ENCODE measurements around the gene MYOT.

MYOT gene

GRCh38 chr5:137914758-137915157 is 47.1 kb downstream of the MYOT start:
- no peaks in the 10 kb centered on the region for H3K36me3 ChIP-seq (ENCODE audit: control insufficient read depth in 1 of 2, insufficient read depth in 2 of 2, low read length in 2 of 2)
- H3K27me3 ChIP-seq (ENCODE audit: low read depth, low read length), result peaks cover 4% of the 10 kb centered on the region
- H3K27ac ChIP-seq (ENCODE audit: low read length), result no peak overlapping the region
- no peaks in the 10 kb centered on the region for H3K4me1 ChIP-seq (ENCODE audit: control insufficient read depth in 1 of 2, insufficient read depth in 2 of 2, low read length in 2 of 2)
- no peak overlapping the region for H3K4me3 ChIP-seq (ENCODE audit: low read depth in 1 of 2, low read length in 2 of 2)
- H3K9me3 ChIP-seq (ENCODE audit: control insufficient read depth in 1 of 2, low read length in 2 of 2), result peaks cover 0 to 4% of the 10 kb centered on the region in 2 donors

GRCh38 chr5:137916923-137917322 is 49.3 kb downstream of the MYOT start:
- H3K4me3 ChIP-seq (ENCODE audit: low read depth in 1 of 2, low read length in 2 of 2), result no peak overlapping the region
- no peak overlapping the region for H3K27ac ChIP-seq (ENCODE audit: low read length)
- peaks cover 1% of the 10 kb centered on the region for H3K27me3 ChIP-seq (ENCODE audit: low read depth, low read length)
- H3K36me3 ChIP-seq (ENCODE audit: control insufficient read depth in 1 of 2, insufficient read depth in 2 of 2, low read length in 2 of 2), result no peaks in the 10 kb centered on the region
- H3K4me1 ChIP-seq (ENCODE audit: control insufficient read depth in 1 of 2, insufficient read depth in 2 of 2, low read length in 2 of 2), result no peaks in the 10 kb centered on the region
- peaks cover 0 to 4% of the 10 kb centered on the region in 2 donors for H3K9me3 ChIP-seq (ENCODE audit: control insufficient read depth in 1 of 2, low read length in 2 of 2)

- no peaks in the 10 kb centered on the region for H3K9me3 ChIP-seq (ENCODE audit: control insufficient read depth in 1 of 2, low read length in 2 of 2)
- H3K36me3 ChIP-seq (ENCODE audit: control insufficient read depth in 1 of 2, insufficient read depth in 2 of 2, low read length in 2 of 2), result no peaks in the 10 kb centered on the region
- no peaks in the 10 kb centered on the region for H3K27me3 ChIP-seq (ENCODE audit: low read depth, low read length)
- peaks cover 0 to 4% of the 10 kb centered on the region in 2 donors for H3K4me1 ChIP-seq (ENCODE audit: control insufficient read depth in 1 of 2, insufficient read depth in 2 of 2, low read length in 2 of 2)
- H3K4me3 ChIP-seq (ENCODE audit: low read depth in 1 of 2, low read length in 2 of 2), result no peak overlapping the region
- no peak overlapping the region for H3K27ac ChIP-seq (ENCODE audit: low read length)
Observed at GRCh38 chr5:137921931-137922330, 54.3 kb downstream of the MYOT start.

- Histone ChIP-seq H3K27me3 (ENCODE audit: low read depth, low read length) (no peaks in the 10 kb centered on the region), H3K9me3 (ENCODE audit: control insufficient read depth in 1 of 2, low read length in 2 of 2) (no peaks in the 10 kb centered on the region), H3K36me3 (ENCODE audit: control insufficient read depth in 1 of 2, insufficient read depth in 2 of 2, low read length in 2 of 2) (no peaks in the 10 kb centered on the region), H3K4me3 (ENCODE audit: low read depth in 1 of 2, low read length in 2 of 2) (no peak overlapping the region), H3K4me1 (ENCODE audit: control insufficient read depth in 1 of 2, insufficient read depth in 2 of 2, low read length in 2 of 2) (peaks cover 0 to 4% of the 10 kb centered on the region in 2 donors), H3K27ac (ENCODE audit: low read length) (no peak overlapping the region)
Observed at GRCh38 chr5:137923856-137924255, 56.2 kb downstream of the MYOT start.

- H3K4me3 ChIP-seq (ENCODE audit: low read depth in 1 of 2, low read length in 2 of 2), result no peak overlapping the region
- no peaks in the 10 kb centered on the region for H3K9me3 ChIP-seq (ENCODE audit: control insufficient read depth in 1 of 2, low read length in 2 of 2)
- no peaks in the 10 kb centered on the region for H3K27me3 ChIP-seq (ENCODE audit: low read depth, low read length)
- no peak overlapping the region for H3K27ac ChIP-seq (ENCODE audit: low read length)
- peaks cover 5 to 7% of the 10 kb centered on the region in 2 donors for H3K4me1 ChIP-seq (ENCODE audit: control insufficient read depth in 1 of 2, insufficient read depth in 2 of 2, low read length in 2 of 2)
- H3K36me3 ChIP-seq (ENCODE audit: control insufficient read depth in 1 of 2, insufficient read depth in 2 of 2, low read length in 2 of 2), result peaks cover 0 to 7% of the 10 kb centered on the region in 2 donors
Observed at GRCh38 chr5:137932800-137933199, 65.1 kb downstream of the MYOT start.

GRCh38 chr5:137933491-137933911 is 65.8 kb downstream of the MYOT start:
- Histone ChIP-seq H3K27me3 (ENCODE audit: low read depth, low read length) (no peaks in the 10 kb centered on the region), H3K4me1 (ENCODE audit: control insufficient read depth in 1 of 2, insufficient read depth in 2 of 2, low read length in 2 of 2) (peaks cover 5 to 7% of the 10 kb centered on the region in 2 donors), H3K27ac (ENCODE audit: low read length) (no peak overlapping the region), H3K4me3 (ENCODE audit: low read depth in 1 of 2, low read length in 2 of 2) (no peak overlapping the region), H3K9me3 (ENCODE audit: control insufficient read depth in 1 of 2, low read length in 2 of 2) (no peaks in the 10 kb centered on the region), H3K36me3 (ENCODE audit: control insufficient read depth in 1 of 2, insufficient read depth in 2 of 2, low read length in 2 of 2) (peaks cover 0 to 10% of the 10 kb centered on the region in 2 donors)

GRCh38 chr5:137935190-137935589 is 67.5 kb downstream of the MYOT start:
- H3K27ac ChIP-seq (ENCODE audit: low read length), result no peak overlapping the region

GRCh38 chr5:137935694-137936093 is 68.0 kb downstream of the MYOT start:
- Histone ChIP-seq H3K27ac (ENCODE audit: low read length) (no peak overlapping the region), H3K27me3 (ENCODE audit: low read depth, low read length) (no peaks in the 10 kb centered on the region), H3K9me3 (ENCODE audit: control insufficient read depth in 1 of 2, low read length in 2 of 2) (no peaks in the 10 kb centered on the region), H3K4me1 (ENCODE audit: control insufficient read depth in 1 of 2, insufficient read depth in 2 of 2, low read length in 2 of 2) (peaks cover 5 to 7% of the 10 kb centered on the region in 2 donors), H3K36me3 (ENCODE audit: control insufficient read depth in 1 of 2, insufficient read depth in 2 of 2, low read length in 2 of 2) (peaks cover 22 to 31% of the 10 kb centered on the region in 2 donors), H3K4me3 (ENCODE audit: low read depth in 1 of 2, low read length in 2 of 2) (no peak overlapping the region)

More at GRCh38 chr5:137935190-137935589, 67.5 kb downstream of the MYOT start:
- Histone ChIP-seq H3K36me3 (ENCODE audit: control insufficient read depth in 1 of 2, insufficient read depth in 2 of 2, low read length in 2 of 2) (peaks cover 17 to 26% of the 10 kb centered on the region in 2 donors), H3K9me3 (ENCODE audit: control insufficient read depth in 1 of 2, low read length in 2 of 2) (no peaks in the 10 kb centered on the region), H3K27me3 (ENCODE audit: low read depth, low read length) (no peaks in the 10 kb centered on the region), H3K4me1 (ENCODE audit: control insufficient read depth in 1 of 2, insufficient read depth in 2 of 2, low read length in 2 of 2) (peaks cover 5 to 7% of the 10 kb centered on the region in 2 donors), H3K4me3 (ENCODE audit: low read depth in 1 of 2, low read length in 2 of 2) (no peak overlapping the region)

Measured in muscle layer of duodenum (tissue), 2 donors.